Heart left ventricle (tissue), 16 donors: ENCODE measurements around the gene TSPAN32. TPM values are rescaled to one million over a fixed set of nuclear protein-coding genes. Genes with fewer than 3 reads are reported as not detected.

ENCODE experiments used
- ATAC-seq, 4 donors: fragments of 200-7000 bp; cut with Tn5 transposase; one replicate each; pipeline ENCODE4 v1.9.1; 2020 to 2022; ENCODE audit warnings: moderate library complexity in 4 of 4, mild to moderate bottlenecking in 3 of 4, moderate number of reproducible peaks in 1 of 4
- DNase-seq, 5 donors: peaks; one replicate each; pipeline ENCODE4 v3.0.0-alpha.2; 2020
- H3K27ac ChIP-seq, 12 donors: fragments of 200-600 bp; sonication (generic) in 4 of 12; one replicate each; pipeline versions ENCODE4 v1.5.0 to v1.8.0; 2016 to 2022; ENCODE audit warnings: mild to moderate bottlenecking in 2 of 12
- H3K27me3 ChIP-seq, 9 donors: fragments of 200-600 bp; sonication (generic) in 2 of 9; one replicate each; pipeline versions ENCODE4 v1.5.1 to v1.8.0; 2016 to 2022; ENCODE audit warnings: mild to moderate bottlenecking in 3 of 9
- H3K36me3 ChIP-seq, 9 donors: fragments of 200-600 bp; sonication (generic) in 2 of 9; one replicate each; pipeline versions ENCODE4 v1.5.0 to v1.8.0; 2018 to 2022; ENCODE audit warnings: mild to moderate bottlenecking in 2 of 9
- H3K4me1 ChIP-seq, 12 donors: fragments of 200-600 bp; sonication (generic) in 4 of 12; one replicate each; pipeline versions ENCODE4 v1.5.0 to v1.8.0; 2016 to 2022; ENCODE audit warnings: mild to moderate bottlenecking in 3 of 12
- H3K4me3 ChIP-seq, 12 donors: fragments of 200-600 bp; sonication (generic) in 4 of 12; one replicate each; pipeline versions ENCODE4 v1.5.0 to v1.8.0; 2017 to 2022; ENCODE audit warnings: mild to moderate bottlenecking in 9 of 12, moderate library complexity in 4 of 12
- H3K9me3 ChIP-seq, 12 donors: fragments of 200-600 bp; sonication (generic) in 4 of 12; one replicate each; pipeline versions ENCODE4 v1.5.0 to v1.8.0; 2016 to 2022; ENCODE audit warnings: mild to moderate bottlenecking in 1 of 12
- CTCF ChIP-seq, 12 donors: fragments of 200-600 bp; sonication (generic) in 4 of 12; IDR thresholded peaks; one replicate each; pipeline versions ENCODE4 v1.5.0 to v1.8.0; 2018 to 2022; ENCODE audit warnings: antibody characterized with exemption in 12 of 12, mild to moderate bottlenecking in 5 of 12
- POLR2A ChIP-seq, 2 donors: fragments of 450-650 bp; IDR thresholded peaks; one replicate each; pipeline ENCODE4 v1.6.1; 2017; ENCODE audit warnings: antibody characterized with exemption in 2 of 2, mild to moderate bottlenecking in 2 of 2, moderate library complexity in 2 of 2
- WGBS, 4 donors: extraction: QIAGEN DNeasy Blood & Tissue Kit in 2 of 4; methylation state at CpG; one replicate each; pipeline versions ENCODE4 v1.1.5 to v1.1.7; 2013 to 2018; 5-methylcytosine and 5-hydroxymethylcytosine counted together
- intact Hi-C, 10 donors: fragments of 100-400 bp; cut with DNase I; formaldehyde crosslinking; loops; one replicate each; pipeline versions ENCODE4 v1.11.1 to v1.14.2; 2022
- polyA plus RNA-seq, 2 donors: library from polyadenylated mRNA; stranded (reverse); fragments of 200-250 nt; gene quantifications; one replicate each; pipeline ENCODE4 v1.2.3, GENCODE V29; 2013
- total RNA-seq, 9 donors: library from RNA; depleted of rRNA in 2 of 9; stranded (reverse); fragments of >200 nt in 2 of 9; fragmentation: NEBNext Ultra II Directional in 3 of 9; extraction: Animal tissue kit (Norgen Biotek cat#: 25700) in 3 of 9; gene quantifications; one replicate each; pipeline versions ENCODE4 v1.1.0 to v1.2.4, GENCODE V29; 2016 to 2023
- donor health status: ischemic (EF 13 %, LVEDD 7.1; RV severe dilation, severe dysfunction).
- donor health status: healthy with polysubstance abuse.
- donor health status: DM: no; HTN: yes; CAD: no.
- donor health status: DM: no; HTN: no; CAD: no.
- donor health status: ischemic (EF 25% LVEDD 6.9; RV normal size, moderate dysfunction).
- donor health status: ischemic (EF 25% LVEDD 5.7; RV mildly dilated, moderate dysfunction).
- donor health status: healthy.
- donor health status: DM: yes; HTN: yes; CAD: no.
- donor health status: ischemic (EF 35%, LVEDD 5.7; RV mildly dilated, moderate dysfunction).
- donor health status: nonischemic (EF 11% LVEDD 7.7; RV severe dilation, severe dysfunction).
- donor health status: DM: yes; HTN: yes; CAD: no.
- donor health status: PGD.
- donor health status: ischemic (EF 29% LVEDD 5.4; RV normal size, mild dysfunction).
- donor health status: nonischemic (EF 23%, LVEDD 6.1; RV moderate dilation, normal function).

Gene TSPAN32
- total and polyA plus RNA-seq, 11 donors = 3.5 to 29.5 (median 18.0) TPM

GRCh38 chr11:2289350-2289749 lies 12.5 kb upstream of the TSPAN32 start:
- DNase-seq (peak in 2 of 5 donors; percentile 35 to 55), ATAC-seq (peak in 3 of 4 donors; percentile 53 to 89 (median 58))
- Histone ChIP-seq H3K36me3 (no peaks in the 10 kb centered on the region), H3K4me1 (peaks cover 0 to 16% (median 3%) of the 10 kb centered on the region in 12 donors), H3K4me3 (peak overlapping the region in 3 of 12 donors; percentile 6 to 14 (median 13)), H3K27me3 (peaks cover 0 to 4% (median 0%) of the 10 kb centered on the region in 9 donors), H3K9me3 (no peaks in the 10 kb centered on the region), H3K27ac (peak overlapping the region in 3 of 12 donors; percentile 11 to 54 (median 48))
- intact Hi-C loops = loop anchor here in 1 of 10 donors (10.0 kb wide), 1 partner anchor 225 kb away; no protein-coding TSS in a partner anchor
- 54 to 69% (median 56%) methylated on average over 6 of the region's 6 CpGs for WGBS, 4 donors
- TF ChIP-seq CTCF (IDR thresholded peaks at IDR 0.05) (no peak), POLR2A (IDR thresholded peaks at IDR 0.05) (no peak)

- Histone ChIP-seq H3K9me3 (no peaks in the 10 kb centered on the region), H3K36me3 (no peaks in the 10 kb centered on the region), H3K27ac (peak overlapping the region in 3 of 12 donors; percentile 11 to 54 (median 48)), H3K27me3 (peaks cover 0 to 4% (median 0%) of the 10 kb centered on the region in 9 donors), H3K4me3 (peak overlapping the region in 3 of 12 donors; percentile 6 to 14 (median 13)), H3K4me1 (peaks cover 0 to 16% (median 3%) of the 10 kb centered on the region in 12 donors)
- peak in 1 of 4 donors; percentile 50 for ATAC-seq
- no peak for DNase-seq
- TF ChIP-seq CTCF (IDR thresholded peaks at IDR 0.05) (no peak), POLR2A (IDR thresholded peaks at IDR 0.05) (no peak)
- WGBS, 4 donors = 57 to 73% (median 67%) methylated on average over 10 of the region's 10 CpGs
- intact Hi-C loops = loop anchor here in 1 of 10 donors (10.0 kb wide), 1 partner anchor 225 kb away; no protein-coding TSS in a partner anchor
Measured at GRCh38 chr11:2289859-2290258, 12.0 kb upstream of the TSPAN32 start.

DNA sequence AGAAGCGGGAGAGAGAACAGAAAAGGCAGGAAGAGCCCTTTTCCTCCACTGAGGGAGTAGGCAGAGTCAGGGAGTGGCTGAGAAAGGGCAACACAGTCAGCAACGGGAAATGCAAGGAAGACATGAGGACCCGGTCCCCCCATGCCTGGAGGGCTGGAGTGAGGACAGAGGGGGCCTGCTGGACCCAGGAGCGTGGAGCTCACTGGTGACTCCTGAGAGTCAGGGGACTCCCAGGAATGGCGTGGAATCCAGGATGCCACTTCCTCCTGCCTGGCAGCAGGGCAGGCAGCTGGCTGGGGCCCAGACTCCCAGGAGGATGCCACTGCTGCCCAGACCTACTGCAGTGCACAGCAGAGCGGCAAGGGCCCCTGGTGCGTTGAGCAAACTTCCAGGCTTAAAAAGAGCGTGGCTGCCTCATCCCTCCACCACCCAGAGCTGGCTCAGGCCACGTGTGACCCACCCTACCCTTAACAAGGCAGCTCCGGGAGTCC lies 11.4 kb upstream of the TSPAN32 start:
- TF ChIP-seq POLR2A (IDR thresholded peaks at IDR 0.05) (no peak), CTCF (IDR thresholded peaks at IDR 0.05) (no peak)

DNA sequence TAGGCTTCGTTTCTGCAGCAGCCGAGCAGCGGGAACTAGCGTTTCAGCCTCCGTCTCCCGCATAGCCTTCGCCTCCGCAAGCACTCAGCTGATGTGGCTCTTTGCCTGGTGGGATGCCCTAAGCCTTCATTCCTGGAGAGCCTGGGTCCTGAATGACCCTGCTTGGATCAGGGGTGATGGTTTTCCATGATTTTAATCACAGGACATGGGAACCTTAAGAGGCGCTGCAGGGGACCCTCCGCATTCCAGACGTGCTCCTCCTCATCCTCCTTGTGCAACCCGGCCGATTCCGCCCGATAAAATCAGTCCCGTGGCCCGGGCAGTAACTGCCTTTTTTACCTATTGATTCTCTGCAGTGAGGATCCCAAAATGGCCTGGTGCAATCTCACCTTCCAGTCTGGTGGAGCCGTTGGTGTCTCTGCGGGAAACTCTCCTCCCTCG lies 8.3 kb upstream of the TSPAN32 start:
- no peak for TF ChIP-seq POLR2A (IDR thresholded peaks at IDR 0.05)
- no peak for TF ChIP-seq CTCF (IDR thresholded peaks at IDR 0.05)
- H3K4me1 ChIP-seq = peaks cover 0 to 19% (median 4%) of the 10 kb centered on the region in 12 donors
- H3K36me3 ChIP-seq = peaks cover 0 to 3% (median 0%) of the 10 kb centered on the region in 9 donors
- 81 to 86% (median 85%) methylated on average over 20 of the region's 20 CpGs for WGBS, 4 donors
- ATAC-seq (no peak), DNase-seq (no peak)
- no peak overlapping the region for H3K27ac ChIP-seq
- no peak overlapping the region for H3K4me3 ChIP-seq
- intact Hi-C loops = no loop called here
- H3K27me3 ChIP-seq = no peaks in the 10 kb centered on the region
- no peaks in the 10 kb centered on the region for H3K9me3 ChIP-seq

More for the DNA sequence above, 11.4 kb upstream of the TSPAN32 start:
- no peaks in the 10 kb centered on the region for H3K9me3 ChIP-seq
- peak in 1 of 5 donors; percentile 60 for DNase-seq
- no peak overlapping the region for H3K4me3 ChIP-seq
- peaks cover 0 to 3% (median 0%) of the 10 kb centered on the region in 9 donors for H3K27me3 ChIP-seq
- H3K36me3 ChIP-seq = no peaks in the 10 kb centered on the region
- WGBS, 4 donors = 40 to 54% (median 50%) methylated on average over 7 to 10 of the region's 10 CpGs
- intact Hi-C loops = no loop called here
- ATAC-seq = peak in 1 of 4 donors; percentile 39
- peak overlapping the region in 2 of 12 donors; percentile 11 to 54 for H3K27ac ChIP-seq
- H3K4me1 ChIP-seq = peaks cover 0 to 16% (median 3%) of the 10 kb centered on the region in 12 donors
